ENCODE results near the gene E2F2.
"Not testable (repeated sequence)": the region's sequence is repeated elsewhere in the genome, so short reads cannot be mapped to it uniquely, and the experiment has no call there.

Gene E2F2

GRCh38 chr1:23546897-23547584, 16.0 kb upstream of the E2F2 start:
- DNase-seq (ENCODE audit: low read depth in 3 of 3): no peak

- DNase-seq (ENCODE audit: low read depth in 3 of 3): no peak
Measured at GRCh38 chr1:23545851-23546250, 14.8 kb upstream of the E2F2 start.

DNA sequence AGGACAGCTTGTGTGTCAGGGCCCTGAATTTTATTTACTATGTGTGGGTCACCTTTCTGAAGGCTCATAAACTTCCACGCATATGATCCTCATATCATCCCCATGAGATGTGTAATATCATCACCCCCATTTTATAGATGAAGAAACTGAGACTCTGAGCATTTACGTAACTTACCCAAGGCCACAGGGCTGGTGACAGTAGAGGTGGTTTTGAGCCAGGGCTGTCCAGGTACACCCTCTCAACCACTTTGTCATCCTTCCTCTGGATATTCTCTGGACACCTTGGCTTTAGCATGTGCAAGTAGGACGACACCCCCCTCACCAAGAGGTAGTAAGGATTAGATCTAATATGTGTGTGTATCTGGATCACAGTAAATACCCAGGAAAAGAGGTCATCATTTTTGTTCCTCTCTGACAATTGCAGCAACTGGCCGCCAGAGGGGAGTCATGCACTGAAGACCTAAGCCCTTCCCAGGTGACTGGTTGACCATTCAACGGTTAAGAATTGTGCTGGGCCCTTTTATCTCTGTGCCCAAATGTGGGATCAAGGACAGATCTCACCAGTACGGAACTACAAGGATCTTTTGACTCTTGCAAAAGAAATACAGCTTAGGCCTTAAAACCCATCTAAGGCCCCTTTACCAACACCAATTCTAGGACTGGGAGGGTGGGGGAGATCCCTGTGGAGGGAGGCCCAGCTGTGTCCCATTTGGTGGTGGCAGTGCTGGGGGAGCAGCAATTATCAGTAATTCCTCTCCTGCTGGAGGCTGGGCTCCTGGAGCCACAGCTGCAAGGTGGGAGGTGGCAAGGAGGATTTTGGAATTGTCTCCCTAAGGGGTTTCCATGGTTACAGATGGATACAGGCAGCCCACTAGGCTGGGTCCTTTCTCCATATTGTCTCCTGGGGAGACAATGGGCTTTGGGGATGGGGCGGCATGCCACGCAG, 13.7 kb upstream of the E2F2 start:
- DNase-seq (ENCODE audit: low read depth in 3 of 3): peak; percentile 50 to 74 (median 58)

DNA sequence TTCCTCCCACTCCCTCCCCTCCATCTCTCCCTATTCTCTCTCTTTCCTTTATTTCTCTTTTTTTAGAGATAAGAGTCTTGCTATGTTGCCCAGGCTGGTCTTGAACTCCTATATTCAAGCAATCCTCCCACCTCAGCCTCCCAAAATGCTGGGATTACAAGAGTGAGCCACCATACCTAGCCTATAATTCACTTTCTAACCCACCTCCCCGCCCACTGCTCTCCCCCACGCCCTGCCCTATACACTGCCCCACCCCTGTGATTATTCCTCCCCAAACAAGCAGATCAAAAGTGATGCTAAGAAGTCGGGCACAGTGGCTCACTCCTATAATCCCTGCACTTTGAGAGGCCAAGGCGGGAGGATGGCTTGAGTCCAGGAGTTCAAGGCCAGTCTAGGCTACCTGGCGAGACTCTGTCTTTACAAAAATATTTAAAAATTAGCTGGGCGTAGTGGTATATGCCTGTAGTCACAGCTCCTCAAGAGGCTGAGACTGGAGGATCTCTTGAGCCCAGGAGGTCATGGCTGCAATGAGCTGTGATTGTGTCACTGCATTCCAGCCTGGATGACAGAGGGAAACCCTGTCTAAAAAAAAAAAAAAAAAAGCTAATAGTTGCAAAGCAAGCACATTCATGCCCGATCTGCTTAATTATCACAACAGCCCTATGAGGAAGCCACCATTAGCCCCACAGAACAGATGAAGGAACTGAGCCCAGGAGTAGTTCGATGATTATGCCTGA, 12.8 kb upstream of the E2F2 start:
- DNase-seq (ENCODE audit: low read depth in 3 of 3): no peak

DNA sequence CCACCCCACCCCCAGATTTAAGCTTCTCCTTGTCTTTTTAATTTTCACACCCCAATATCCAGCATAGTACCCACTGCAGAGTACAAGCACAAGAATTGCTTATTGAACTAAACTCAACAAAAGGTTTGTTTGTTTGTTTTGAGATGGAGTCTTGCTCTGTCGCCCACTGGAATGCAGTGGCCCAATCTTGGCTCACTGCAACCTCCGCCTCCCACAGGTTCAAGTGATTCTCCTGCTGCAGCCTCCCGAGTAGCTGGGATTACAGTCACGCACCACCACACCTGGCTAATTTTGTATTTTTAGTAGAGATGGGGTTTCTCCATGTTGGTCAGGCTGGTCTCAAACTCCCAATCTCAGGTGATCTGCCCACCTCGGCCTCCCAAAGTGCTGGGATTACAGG, 11.9 kb upstream of the E2F2 start:
- not testable (repeated sequence) for DNase-seq (ENCODE audit: low read depth in 3 of 3)

DNA sequence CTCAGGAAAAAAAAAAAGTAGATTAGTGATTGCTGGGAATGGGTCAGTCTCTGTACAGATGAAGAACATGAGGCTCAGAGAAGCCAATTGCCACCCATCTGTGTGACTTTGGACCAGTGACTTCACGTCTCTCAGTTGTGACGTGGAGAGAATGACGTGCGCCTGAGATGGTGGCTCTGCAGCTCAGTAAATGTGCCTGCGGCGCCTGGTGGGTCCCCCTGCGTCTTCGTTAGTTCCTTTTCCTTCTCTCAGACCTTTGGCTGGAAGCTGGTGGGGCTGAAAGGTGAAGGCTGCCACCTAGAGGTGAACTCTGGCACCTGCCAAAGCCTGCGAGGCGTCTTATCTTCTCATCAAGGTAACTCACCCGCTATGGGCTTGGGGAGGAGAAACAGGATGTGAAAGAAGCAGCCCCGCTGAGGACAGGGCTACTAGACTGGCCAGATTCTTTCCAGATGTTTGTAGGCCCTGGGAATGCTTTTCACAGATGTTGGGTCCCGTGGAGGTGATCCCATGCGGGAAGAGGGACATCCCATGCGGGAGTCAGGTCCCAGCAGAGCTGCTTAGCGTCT, 8.7 kb upstream of the E2F2 start:
- DNase-seq (ENCODE audit: low read depth in 3 of 3): peak; percentile 79 to 91 (median 86)

- DNase-seq (ENCODE audit: low read depth in 3 of 3): no peak
Measured at GRCh38 chr1:23537296-23537973, 6.4 kb upstream of the E2F2 start.

DNA sequence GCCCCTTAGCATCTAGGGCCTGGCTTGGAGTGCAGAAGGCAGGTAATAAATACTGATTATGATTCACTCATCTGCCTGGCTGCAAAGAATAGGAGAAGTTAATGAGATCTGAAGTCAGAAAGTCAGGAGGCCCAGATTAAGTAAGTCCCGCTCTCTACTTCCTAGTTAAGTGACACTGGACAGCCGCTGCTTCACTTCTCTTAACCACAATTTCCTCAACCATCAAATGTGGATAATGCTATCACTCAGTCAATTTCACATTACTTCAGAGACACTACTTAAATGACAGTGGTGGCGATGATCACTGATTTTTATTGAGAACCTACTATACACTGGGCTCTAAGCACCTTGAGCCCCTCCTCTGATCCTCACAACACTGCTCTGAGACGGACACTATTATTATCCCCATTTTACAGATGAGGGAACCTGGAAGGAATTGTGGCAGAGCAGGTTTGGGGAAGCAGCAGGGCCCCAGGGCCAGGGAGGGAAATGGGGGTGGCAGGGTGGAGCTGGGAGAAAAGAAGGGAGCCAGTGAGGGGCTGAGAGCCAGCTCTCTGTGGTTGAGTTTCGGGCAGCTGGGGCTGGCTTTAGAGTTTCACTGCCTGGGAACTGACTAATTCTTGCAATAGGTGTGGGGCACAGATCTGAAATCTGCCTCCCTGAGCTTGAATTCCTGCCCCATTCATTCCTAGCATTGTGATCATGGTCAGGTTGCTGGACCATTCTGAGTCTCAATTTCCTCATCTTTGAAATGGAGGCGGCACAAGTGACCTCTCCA, 2.4 kb upstream of the E2F2 start:
- DNase-seq (ENCODE audit: low read depth in 3 of 3): no peak

GRCh38 chr1:23531562-23532094, 595 bp upstream of the E2F2 start:
- no peak for DNase-seq (ENCODE audit: low read depth in 3 of 3)

- DNase-seq (ENCODE audit: low read depth in 3 of 3): peak in 1 of 3 experiments; percentile 33
Measured at GRCh38 chr1:23530087-23530746, 816 bp downstream of the E2F2 start.

DNA sequence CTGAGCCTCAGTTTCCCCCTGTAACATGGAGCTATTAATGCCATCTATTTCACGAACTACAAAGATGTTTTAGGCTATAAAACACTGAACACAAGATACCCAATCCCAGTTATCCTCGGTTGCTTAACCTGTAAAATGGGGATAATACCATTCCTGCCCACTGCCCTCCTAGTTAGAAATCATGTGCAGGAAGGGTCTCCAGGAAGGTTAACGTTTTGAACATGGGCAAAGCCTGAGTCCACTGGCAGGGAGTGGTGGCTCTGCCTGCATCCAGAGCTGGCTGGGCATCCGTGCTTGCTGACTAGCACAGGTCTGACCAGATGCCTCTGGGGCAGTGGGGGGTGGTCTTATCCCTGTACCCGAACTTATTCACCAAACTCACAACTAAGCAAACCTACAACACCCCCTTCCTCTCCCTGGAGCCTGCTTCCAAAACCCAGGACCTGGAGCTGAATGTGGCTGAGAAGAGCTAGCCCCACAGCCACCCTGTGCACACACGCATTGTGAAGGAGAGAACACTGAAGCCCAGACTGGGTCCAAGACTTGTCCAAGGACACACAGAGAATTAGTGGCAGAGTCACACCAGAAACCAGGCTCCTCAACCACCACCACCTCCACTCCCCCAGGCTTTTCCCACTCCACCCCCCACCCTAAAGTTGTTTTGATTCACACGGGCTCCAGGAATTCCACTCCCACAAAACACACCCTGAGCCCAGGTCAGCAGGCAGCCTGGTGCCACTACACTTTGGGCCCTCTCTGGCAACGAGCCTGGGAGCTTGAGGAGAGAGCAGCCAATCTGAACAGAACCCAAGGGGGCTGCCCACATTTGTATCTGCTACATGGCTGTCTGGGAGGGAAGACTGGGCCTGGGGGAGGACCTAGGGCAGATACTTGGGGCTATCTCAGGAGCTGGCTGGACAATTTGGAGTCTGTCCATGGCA, 1.6 kb downstream of the E2F2 start:
- DNase-seq (ENCODE audit: low read depth in 3 of 3): no peak

DNA sequence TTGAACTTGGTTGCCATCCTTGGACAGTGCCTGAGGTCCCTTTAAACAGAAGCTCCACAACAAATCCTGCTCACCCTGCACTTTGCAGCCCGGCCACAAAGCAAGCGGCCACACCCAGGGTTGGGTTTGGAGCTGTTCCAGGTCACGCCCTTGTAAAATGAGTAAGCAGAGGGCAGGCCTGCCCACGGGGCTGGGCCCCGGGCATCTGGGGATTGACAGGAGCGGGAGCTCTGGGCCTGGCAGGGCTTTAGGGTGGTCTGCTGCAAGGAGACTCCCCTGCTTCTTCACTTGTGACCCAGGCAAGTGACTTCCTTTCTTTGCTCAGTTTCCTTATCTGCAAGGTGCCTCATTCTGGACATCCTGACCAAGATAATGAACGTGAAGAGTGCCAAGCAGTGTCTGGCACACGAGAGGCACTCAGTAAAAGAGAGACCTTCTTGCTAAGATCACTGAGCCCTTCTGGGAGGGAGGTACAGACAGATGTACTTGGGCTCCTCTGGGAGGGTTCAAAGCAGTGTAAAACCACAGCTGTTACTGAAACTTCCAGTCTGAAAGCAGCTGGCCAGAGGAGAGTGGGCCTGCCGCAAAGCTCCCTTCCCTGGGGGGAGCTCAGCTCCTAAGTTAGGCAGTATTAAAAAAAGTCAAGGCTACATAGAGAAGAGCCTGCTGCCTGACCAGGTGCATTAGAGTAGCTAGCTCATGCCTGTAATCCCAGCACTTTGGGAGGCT, 2.6 kb downstream of the E2F2 start:
- peak; percentile 41 to 82 (median 60) for DNase-seq (ENCODE audit: low read depth in 3 of 3)

GRCh38 chr1:23527900-23528249, 3.2 kb downstream of the E2F2 start:
- no peak for DNase-seq (ENCODE audit: low read depth in 3 of 3)

DNA sequence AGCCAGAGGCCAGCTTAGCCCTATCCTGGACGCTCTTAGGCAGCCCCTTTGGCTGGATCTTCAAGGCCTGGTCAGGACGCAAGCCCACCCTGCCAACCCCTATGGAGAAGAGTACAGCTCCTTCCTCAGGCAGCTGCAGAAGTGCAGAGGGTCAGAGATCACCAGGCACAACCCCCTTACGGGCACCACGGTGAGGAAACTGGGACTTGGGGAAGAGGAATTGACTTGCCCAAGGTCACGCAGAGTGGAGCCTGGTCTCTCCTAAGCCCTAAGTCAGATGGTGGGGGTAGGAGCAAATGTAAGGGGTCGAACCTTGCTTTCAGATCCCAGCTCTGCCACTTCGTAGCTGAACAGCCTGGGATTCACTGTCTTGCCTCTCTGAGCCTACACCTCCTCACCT, 3.7 kb downstream of the E2F2 start:
- no peak for DNase-seq (ENCODE audit: low read depth in 3 of 3)

- DNase-seq (ENCODE audit: low read depth in 3 of 3): no peak
Measured at GRCh38 chr1:23526329-23527041, 4.5 kb downstream of the E2F2 start.

DNA sequence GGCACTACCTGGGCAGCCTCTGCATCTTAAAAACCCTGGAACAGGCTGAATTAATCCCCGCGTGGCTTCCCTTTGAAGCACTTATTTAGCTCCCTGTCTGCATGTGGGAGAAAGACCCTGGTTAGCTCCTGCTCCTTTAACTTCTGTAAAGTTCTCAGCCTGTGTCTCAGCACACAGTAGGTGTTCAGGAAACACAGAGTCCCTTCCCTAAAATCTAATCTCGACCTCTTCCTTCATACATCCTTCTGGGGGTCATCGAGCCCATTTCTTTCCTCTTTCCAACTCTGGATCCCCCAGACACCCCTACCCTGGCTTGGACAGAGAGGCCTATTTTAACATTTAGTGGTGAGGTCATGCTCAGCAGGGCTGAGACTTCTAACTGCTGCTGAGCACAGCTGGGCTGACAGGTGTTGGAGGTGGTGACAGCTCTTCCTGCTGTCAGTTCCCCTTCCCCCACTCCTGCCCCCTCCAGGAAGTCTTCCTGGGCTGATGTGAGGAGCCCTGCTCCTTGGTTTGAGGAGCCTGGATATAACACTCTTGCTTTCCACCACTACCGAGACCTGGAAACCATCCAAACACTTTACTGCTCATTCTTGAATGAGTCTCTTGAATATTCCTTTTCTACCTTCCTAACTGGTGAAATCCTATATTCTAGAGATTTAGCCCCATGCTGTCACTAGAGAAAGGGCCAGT, 5.3 kb downstream of the E2F2 start:
- no peak for DNase-seq (ENCODE audit: low read depth in 3 of 3)

Data from stimulated activated CD4-positive, alpha-beta T cell treated with anti-CD3 and anti-CD28 coated beads, TNF-alpha, amount 100 ng/mL, for 24 hours (primary cell).